Panc1 (cell line): ENCODE results near the gene CWF19L2. TPM values are rescaled to one million over a fixed set of nuclear protein-coding genes. Genes with fewer than 3 reads are reported as not detected.

Source experiments
- ATAC-seq: fragments of 200-7000 bp; cut with Tn5 transposase; 2 replicates; pipeline ENCODE4 v1.9.1; 2020; ENCODE audit warnings: mild to moderate bottlenecking, moderate library complexity
- BruUV-seq: library from RNA; stranded (reverse); fragments of 400-500 nt; replicated peaks from 2 replicates; lab custom pipeline; 2021; lab: Mats Ljungman, UMichigan
- CTCF ChIA-PET: fragments of 300-600 bp; sonication (Branson Sonifier 250); formaldehyde crosslinking; loops from one replicate; lab custom pipeline; 2022; ENCODE audit warnings: antibody characterized with exemption; lab: Charles Lee
- POLR2A ChIA-PET: fragments of 300-600 bp; sonication (Branson Sonifier 250); formaldehyde crosslinking; loops from one replicate; lab custom pipeline; 2022; ENCODE audit warnings: antibody characterized with exemption; lab: Charles Lee
- DNase-seq: peaks from one replicate; pipeline ENCODE4 v3.0.0-alpha.2; 2010; ENCODE audit warnings: low read depth, low spot score
- H3K27ac ChIP-seq: 2 replicates; pipeline ENCODE4 v1.5.1; 2011; ENCODE audit warnings: mild to moderate bottlenecking, low read length, inconsistent platforms
- H3K27me3 ChIP-seq: fragments of 200-500 bp; sonication (Bioruptor generic); 2 replicates; pipeline ENCODE4 v1.6.0; 2014; ENCODE audit warnings: low read length, inconsistent platforms; ENCODE audit not compliant: control insufficient read depth, insufficient read depth
- H3K36me3 ChIP-seq: fragments of 200-500 bp; sonication (Bioruptor generic); 2 replicates; pipeline ENCODE4 v1.5.1; 2014; ENCODE audit warnings: inconsistent platforms, mild to moderate bottlenecking, low read length, moderate library complexity; ENCODE audit not compliant: control insufficient read depth, insufficient read depth
- H3K4me1 ChIP-seq: 2 replicates; pipeline ENCODE4 v1.5.1; 2011; ENCODE audit warnings: inconsistent platforms, mild to moderate bottlenecking, low read length, moderate library complexity; ENCODE audit not compliant: control insufficient read depth, insufficient read depth
- H3K4me3 ChIP-seq, 2 experiments: 2 replicates each; pipeline ENCODE4 v1.5.1; 2011 to 2012; ENCODE audit warnings: low read depth in 2 of 2, low read length in 2 of 2, mild to moderate bottlenecking in 2 of 2, inconsistent platforms in 1 of 2, moderate library complexity in 1 of 2
- H3K9me3 ChIP-seq: fragments of 200-500 bp; sonication (Bioruptor generic); 2 replicates; pipeline ENCODE4 v1.5.1; 2014; ENCODE audit warnings: low read depth, mild to moderate bottlenecking, inconsistent platforms, low read length, moderate library complexity; ENCODE audit not compliant: control insufficient read depth, insufficient read depth
- POLR2AphosphoS5 ChIP-seq: IDR thresholded peaks from 2 replicates; pipeline ENCODE4 v1.6.1; 2012; ENCODE audit warnings: mild to moderate bottlenecking, low read depth, low read length, moderate library complexity
- SIN3A ChIP-seq: IDR thresholded peaks from 2 replicates; pipeline ENCODE4 v1.6.1; 2012; ENCODE audit warnings: low read depth, mild to moderate bottlenecking, low read length, moderate library complexity, borderline replicate concordance; ENCODE audit not compliant: insufficient read depth
- TCF7L2 ChIP-seq: IDR thresholded peaks from 2 replicates; pipeline ENCODE4 v1.6.1; 2011; ENCODE audit warnings: mild to moderate bottlenecking, low read depth, low read length, inconsistent platforms
- in situ Hi-C: cut with HindIII; loops from 2 replicates; pipeline ENCODE4 v1.10.0; 2016; ENCODE audit warnings: low sequenced_read_pairs, low pct_unique_long_range_greater_than_20kb
- intact Hi-C: fragments of 100-400 bp; cut with micrococcal nuclease; formaldehyde crosslinking; loops from one replicate; pipeline ENCODE4 v1.10.0; 2022; ENCODE audit not compliant: unreplicated experiment
- total RNA-seq: library from RNA; stranded (reverse); gene quantifications from one replicate; pipeline ENCODE4 v1.2.1, GENCODE V29; 2021; ENCODE audit not compliant: unreplicated experiment
- TF ChIP-seq, protein P1 (sequence below), 2 experiments: IDR thresholded peaks; 2 replicates each; pipeline ENCODE4 v1.6.1; 2011 to 2012; ENCODE audit warnings: low read depth in 2 of 2, control low read depth in 1 of 2, low read length in 1 of 2, mild to moderate bottlenecking in 1 of 2, moderate library complexity in 1 of 2; ENCODE audit not compliant: insufficient read depth in 1 of 2
- TF ChIP-seq, protein P2 (sequence below): fragments of 450-650 bp; IDR thresholded peaks from 2 replicates; pipeline ENCODE4 v1.5.1; 2017; ENCODE audit warnings: mild to moderate bottlenecking

The CWF19L2 gene
- total RNA-seq, 1 experiment from 2014 or later = 11.1 TPM

DNA sequence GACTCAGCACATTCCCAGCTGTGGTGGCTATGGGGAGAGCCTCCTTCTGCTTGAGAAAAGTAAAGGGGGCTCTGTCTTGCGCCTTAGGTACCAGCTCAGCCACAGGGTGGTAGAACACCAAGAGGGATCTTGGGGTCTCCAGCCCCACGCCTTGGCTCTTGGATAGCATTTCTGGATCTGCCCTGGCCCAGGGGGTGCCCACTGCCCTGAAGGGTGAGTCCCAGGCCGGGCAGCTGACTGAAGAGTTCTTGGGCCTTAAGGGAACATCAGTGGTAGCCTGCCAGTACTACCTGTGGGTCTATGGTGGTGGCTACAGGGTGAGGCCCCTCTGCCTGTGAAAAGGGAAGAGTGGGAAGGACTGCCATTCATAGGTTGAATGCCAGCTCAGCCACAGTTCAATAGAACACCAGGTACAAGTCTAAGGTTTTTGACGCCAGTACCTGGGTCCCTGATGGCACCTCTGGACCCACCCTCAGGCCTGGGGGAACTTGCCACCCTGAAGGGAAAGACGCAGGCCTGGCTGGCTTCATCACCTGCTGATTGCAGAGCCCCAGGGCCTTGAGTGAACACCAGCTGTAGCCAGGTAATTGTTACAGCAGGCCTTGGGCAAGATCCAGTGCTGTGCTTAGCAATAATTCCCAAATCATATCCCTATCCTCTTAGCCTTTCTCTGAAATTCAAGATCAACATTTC lies 3.9 kb downstream of the CWF19L2 start:
- H3K9me3 ChIP-seq = no peaks in the 10 kb centered on the region
- no peak overlapping the region for H3K4me3 ChIP-seq
- TF ChIP-seq, protein P1, sequence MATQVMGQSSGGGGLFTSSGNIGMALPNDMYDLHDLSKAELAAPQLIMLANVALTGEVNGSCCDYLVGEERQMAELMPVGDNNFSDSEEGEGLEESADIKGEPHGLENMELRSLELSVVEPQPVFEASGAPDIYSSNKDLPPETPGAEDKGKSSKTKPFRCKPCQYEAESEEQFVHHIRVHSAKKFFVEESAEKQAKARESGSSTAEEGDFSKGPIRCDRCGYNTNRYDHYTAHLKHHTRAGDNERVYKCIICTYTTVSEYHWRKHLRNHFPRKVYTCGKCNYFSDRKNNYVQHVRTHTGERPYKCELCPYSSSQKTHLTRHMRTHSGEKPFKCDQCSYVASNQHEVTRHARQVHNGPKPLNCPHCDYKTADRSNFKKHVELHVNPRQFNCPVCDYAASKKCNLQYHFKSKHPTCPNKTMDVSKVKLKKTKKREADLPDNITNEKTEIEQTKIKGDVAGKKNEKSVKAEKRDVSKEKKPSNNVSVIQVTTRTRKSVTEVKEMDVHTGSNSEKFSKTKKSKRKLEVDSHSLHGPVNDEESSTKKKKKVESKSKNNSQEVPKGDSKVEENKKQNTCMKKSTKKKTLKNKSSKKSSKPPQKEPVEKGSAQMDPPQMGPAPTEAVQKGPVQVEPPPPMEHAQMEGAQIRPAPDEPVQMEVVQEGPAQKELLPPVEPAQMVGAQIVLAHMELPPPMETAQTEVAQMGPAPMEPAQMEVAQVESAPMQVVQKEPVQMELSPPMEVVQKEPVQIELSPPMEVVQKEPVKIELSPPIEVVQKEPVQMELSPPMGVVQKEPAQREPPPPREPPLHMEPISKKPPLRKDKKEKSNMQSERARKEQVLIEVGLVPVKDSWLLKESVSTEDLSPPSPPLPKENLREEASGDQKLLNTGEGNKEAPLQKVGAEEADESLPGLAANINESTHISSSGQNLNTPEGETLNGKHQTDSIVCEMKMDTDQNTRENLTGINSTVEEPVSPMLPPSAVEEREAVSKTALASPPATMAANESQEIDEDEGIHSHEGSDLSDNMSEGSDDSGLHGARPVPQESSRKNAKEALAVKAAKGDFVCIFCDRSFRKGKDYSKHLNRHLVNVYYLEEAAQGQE (IDR thresholded peaks at IDR 0.05; ENCODE audit: insufficient read depth in 1 of 2, low read depth in 2 of 2, low read length in 1 of 2) = no peak
- TF ChIP-seq TCF7L2 = no peak
- TF ChIP-seq POLR2AphosphoS5 = no peak
- no peak for TF ChIP-seq SIN3A
- TF ChIP-seq, protein P2, sequence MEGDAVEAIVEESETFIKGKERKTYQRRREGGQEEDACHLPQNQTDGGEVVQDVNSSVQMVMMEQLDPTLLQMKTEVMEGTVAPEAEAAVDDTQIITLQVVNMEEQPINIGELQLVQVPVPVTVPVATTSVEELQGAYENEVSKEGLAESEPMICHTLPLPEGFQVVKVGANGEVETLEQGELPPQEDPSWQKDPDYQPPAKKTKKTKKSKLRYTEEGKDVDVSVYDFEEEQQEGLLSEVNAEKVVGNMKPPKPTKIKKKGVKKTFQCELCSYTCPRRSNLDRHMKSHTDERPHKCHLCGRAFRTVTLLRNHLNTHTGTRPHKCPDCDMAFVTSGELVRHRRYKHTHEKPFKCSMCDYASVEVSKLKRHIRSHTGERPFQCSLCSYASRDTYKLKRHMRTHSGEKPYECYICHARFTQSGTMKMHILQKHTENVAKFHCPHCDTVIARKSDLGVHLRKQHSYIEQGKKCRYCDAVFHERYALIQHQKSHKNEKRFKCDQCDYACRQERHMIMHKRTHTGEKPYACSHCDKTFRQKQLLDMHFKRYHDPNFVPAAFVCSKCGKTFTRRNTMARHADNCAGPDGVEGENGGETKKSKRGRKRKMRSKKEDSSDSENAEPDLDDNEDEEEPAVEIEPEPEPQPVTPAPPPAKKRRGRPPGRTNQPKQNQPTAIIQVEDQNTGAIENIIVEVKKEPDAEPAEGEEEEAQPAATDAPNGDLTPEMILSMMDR = no peak
- ChIA-PET POLR2A (interaction anchor here (0.6 kb wide), 1 partner anchor 21 kb away, joined by 3 read pairs; no protein-coding TSS in a partner anchor), CTCF (no interaction called here)
- DNase-seq (no peak), ATAC-seq (no peak)
- in situ Hi-C loops (no loop called here), intact Hi-C loops (no loop called here)
- H3K27ac ChIP-seq = no peak overlapping the region
- H3K27me3 ChIP-seq = no peaks in the 10 kb centered on the region
- BruUV-seq = no TSS peak
- peaks cover 7% of the 10 kb centered on the region; the same call in 1 of the 2 replicates for H3K36me3 ChIP-seq
- H3K4me1 ChIP-seq = peaks cover 14% of the 10 kb centered on the region; the same call in 1 of the 2 replicates

DNA sequence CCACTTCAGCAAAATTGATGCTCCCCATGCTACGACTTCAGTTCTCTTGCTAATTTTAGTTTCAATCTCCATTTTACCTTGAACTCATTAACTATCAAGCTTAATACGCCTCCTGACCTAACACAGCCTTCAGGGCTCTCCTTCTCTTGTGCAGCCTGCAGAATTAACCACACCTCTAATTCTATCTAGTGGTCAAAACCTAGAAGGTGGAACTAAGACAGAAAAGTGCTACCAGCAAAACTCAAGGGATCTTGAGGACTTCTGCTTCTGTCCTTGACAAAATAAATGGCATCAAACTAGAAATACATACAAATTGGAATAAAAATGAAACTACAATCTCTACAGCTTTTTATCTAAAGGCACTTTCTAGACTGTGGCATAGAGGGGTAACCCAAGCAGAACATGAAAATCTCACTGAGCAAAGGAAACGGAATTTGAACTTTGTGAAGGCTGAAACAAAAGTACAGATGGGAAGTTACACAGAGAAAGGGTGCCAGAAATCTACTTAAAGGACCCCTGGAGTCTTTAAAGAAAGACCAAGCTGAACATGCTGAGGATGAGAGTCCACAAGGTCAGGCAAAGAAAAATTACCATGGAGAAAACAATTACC lies 10.7 kb downstream of the CWF19L2 start:
- Histone ChIP-seq H3K27me3 (no peaks in the 10 kb centered on the region), H3K36me3 (no peaks in the 10 kb centered on the region), H3K4me3 (no peak overlapping the region), H3K27ac (no peak overlapping the region), H3K4me1 (no peaks in the 10 kb centered on the region), H3K9me3 (no peaks in the 10 kb centered on the region)
- BruUV-seq = no TSS peak
- CTCF ChIA-PET = no interaction called here
- ATAC-seq (no peak), DNase-seq (no peak)
- POLR2A ChIA-PET = no interaction called here
- intact Hi-C loops (no loop called here), in situ Hi-C loops (no loop called here)
- TF ChIP-seq TCF7L2 = no peak
- TF ChIP-seq, protein P2 = no peak
- TF ChIP-seq, protein P1 (IDR thresholded peaks at IDR 0.05; ENCODE audit: insufficient read depth in 1 of 2, low read depth in 2 of 2, low read length in 1 of 2) = no peak
- no peak for TF ChIP-seq POLR2AphosphoS5
- no peak for TF ChIP-seq SIN3A
